ENCODE data around the gene RUNX2.

RUNX2 gene

DNA sequence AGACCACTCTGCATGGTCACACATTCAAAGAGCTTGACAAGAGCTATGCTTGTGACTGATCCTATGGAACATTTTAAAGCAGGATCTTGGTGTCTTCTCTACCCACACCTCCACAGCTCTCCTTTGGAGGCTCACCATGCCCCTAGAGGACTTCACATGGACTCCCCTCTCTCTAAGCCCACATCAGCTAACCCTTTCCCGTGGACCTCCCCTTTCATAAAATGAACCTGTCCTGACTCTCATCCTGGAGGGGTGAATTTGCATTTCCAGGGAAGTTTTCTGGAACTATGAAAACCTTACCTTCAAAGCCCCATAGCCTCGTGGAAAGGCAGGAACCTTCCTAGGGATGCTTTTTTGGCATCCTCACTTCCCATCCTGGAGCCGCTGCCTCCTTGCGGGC, 234.0 kb downstream of the RUNX2 start:
- no peak overlapping the region for H3K9ac ChIP-seq (ENCODE audit: low read length)
- no peak overlapping the region for H3K27ac ChIP-seq (ENCODE audit: low read depth, low read length)
- H3K4me3 ChIP-seq (ENCODE audit: low read depth, low read length): no peak overlapping the region
- H3K4me1 ChIP-seq (ENCODE audit: control insufficient read depth, insufficient read depth, low read length): peaks cover 8% of the 10 kb centered on the region; the same call in 1 of the 2 replicates
- H3K9me3 ChIP-seq (ENCODE audit: control insufficient read depth, insufficient read depth, low read depth, low read length): no peaks in the 10 kb centered on the region
- no peaks in the 10 kb centered on the region for H3K36me3 ChIP-seq (ENCODE audit: control insufficient read depth, insufficient read depth, low read length)
- peaks cover 27% of the 10 kb centered on the region for H3K27me3 ChIP-seq (ENCODE audit: control insufficient read depth, insufficient read depth, low read length)

DNA sequence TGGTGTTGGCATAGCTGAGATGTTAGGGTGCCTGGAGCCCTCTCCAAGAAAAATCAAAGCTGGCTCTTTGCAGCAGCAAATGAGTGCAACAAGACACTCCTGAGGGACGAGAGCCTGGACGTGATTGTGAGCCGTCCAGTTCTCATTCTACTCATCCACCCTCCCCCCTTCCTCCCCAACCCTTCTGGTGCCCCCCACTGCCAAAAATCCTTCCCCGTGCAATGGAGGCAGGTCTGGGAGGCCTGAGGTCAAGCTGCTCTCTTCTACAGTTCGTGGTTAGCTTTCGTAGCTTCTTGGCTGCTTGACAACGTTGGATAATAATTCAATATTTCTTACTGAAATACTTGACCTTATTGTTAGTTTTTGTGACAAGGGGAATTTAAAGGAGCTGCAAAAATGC, 234.9 kb downstream of the RUNX2 start:
- H3K4me1 ChIP-seq (ENCODE audit: control insufficient read depth, insufficient read depth, low read length): peaks cover 8% of the 10 kb centered on the region; the same call in 1 of the 2 replicates
- no peak overlapping the region for H3K9ac ChIP-seq (ENCODE audit: low read length)
- H3K27ac ChIP-seq (ENCODE audit: low read depth, low read length): no peak overlapping the region
- H3K4me3 ChIP-seq (ENCODE audit: low read depth, low read length): no peak overlapping the region
- H3K27me3 ChIP-seq (ENCODE audit: control insufficient read depth, insufficient read depth, low read length): peaks cover 30% of the 10 kb centered on the region
- no peaks in the 10 kb centered on the region for H3K9me3 ChIP-seq (ENCODE audit: control insufficient read depth, insufficient read depth, low read depth, low read length)
- H3K36me3 ChIP-seq (ENCODE audit: control insufficient read depth, insufficient read depth, low read length): no peaks in the 10 kb centered on the region

DNA sequence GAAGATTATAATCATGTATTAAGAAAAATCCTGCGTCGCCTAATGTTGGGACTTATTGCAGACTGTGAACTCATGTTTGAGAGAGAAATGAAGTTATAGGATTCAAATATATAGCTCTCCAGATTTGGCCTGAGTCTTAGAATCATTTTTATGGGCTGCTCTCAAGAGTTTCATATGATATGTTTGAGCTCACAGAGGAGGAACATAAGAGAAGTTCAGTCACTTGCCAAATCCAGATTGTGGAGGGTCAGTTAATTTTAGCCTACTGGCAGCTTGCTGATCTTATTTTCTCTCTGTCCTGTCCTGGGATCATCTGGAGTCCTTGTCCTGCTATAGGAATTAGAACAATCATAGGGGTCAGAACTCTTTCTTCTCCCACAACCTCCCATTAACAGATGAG, 235.7 kb downstream of the RUNX2 start:
- no peak overlapping the region for H3K4me3 ChIP-seq (ENCODE audit: low read depth, low read length)
- peaks cover 38% of the 10 kb centered on the region for H3K27me3 ChIP-seq (ENCODE audit: control insufficient read depth, insufficient read depth, low read length)
- H3K9me3 ChIP-seq (ENCODE audit: control insufficient read depth, insufficient read depth, low read depth, low read length): no peaks in the 10 kb centered on the region
- H3K27ac ChIP-seq (ENCODE audit: low read depth, low read length): no peak overlapping the region
- H3K4me1 ChIP-seq (ENCODE audit: control insufficient read depth, insufficient read depth, low read length): peaks cover 8% of the 10 kb centered on the region; the same call in 1 of the 2 replicates
- no peaks in the 10 kb centered on the region for H3K36me3 ChIP-seq (ENCODE audit: control insufficient read depth, insufficient read depth, low read length)
- H3K9ac ChIP-seq (ENCODE audit: low read length): no peak overlapping the region

DNA sequence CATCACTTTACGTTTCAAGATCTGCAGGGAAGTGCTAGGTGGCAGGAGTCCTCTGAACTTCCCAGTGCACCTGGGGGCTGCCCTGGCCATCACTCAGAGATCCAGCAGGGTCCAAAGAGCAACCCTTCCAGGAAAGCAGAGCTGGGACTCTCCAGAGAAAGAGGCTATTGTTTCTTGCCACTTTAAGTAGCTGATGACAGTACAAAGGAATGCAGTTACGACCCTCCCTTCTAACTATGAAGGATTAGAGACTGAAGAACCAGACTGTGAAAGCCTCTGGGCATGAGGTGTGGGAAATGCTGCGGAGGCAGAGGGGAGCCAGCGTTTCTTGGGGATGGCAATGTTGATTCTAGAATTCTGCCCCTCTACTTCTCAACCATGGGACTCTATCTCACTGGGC, 238.8 kb downstream of the RUNX2 start:
- H3K36me3 ChIP-seq (ENCODE audit: control insufficient read depth, insufficient read depth, low read length): no peaks in the 10 kb centered on the region

DNA sequence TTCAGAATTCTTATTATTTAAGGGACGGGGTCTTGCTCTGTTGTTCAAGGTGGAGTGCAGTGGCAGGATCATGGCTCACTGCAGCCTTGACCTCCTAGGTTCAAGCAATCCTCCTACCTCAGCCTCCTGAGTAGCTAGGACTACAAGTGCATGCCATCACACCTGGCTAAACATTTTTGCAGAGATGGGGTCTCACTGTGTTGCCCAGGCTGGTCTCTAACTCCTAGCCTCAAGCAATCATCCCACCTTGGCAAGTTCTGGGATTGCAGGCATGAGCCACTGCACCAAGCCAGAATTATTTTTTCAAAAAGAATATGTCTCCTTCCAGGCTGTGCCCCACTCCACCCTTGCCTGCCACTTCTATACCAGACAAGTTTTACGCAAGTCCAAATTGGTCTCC, 239.7 kb downstream of the RUNX2 start:
- Histone ChIP-seq H3K27me3 (ENCODE audit: control insufficient read depth, insufficient read depth, low read length) (peaks cover 45% of the 10 kb centered on the region), H3K36me3 (ENCODE audit: control insufficient read depth, insufficient read depth, low read length) (no peaks in the 10 kb centered on the region), H3K4me3 (ENCODE audit: low read depth, low read length) (no peak overlapping the region), H3K27ac (ENCODE audit: low read depth, low read length) (no peak overlapping the region), H3K4me1 (ENCODE audit: control insufficient read depth, insufficient read depth, low read length) (peaks cover 8% of the 10 kb centered on the region; the same call in 1 of the 2 replicates), H3K9ac (ENCODE audit: low read length) (no peak overlapping the region), H3K9me3 (ENCODE audit: control insufficient read depth, insufficient read depth, low read depth, low read length) (no peaks in the 10 kb centered on the region)

More for the DNA sequence above, 238.8 kb downstream of the RUNX2 start:
- Histone ChIP-seq H3K27ac (ENCODE audit: low read depth, low read length) (no peak overlapping the region), H3K4me3 (ENCODE audit: low read depth, low read length) (no peak overlapping the region), H3K9ac (ENCODE audit: low read length) (no peak overlapping the region), H3K4me1 (ENCODE audit: control insufficient read depth, insufficient read depth, low read length) (peaks cover 8% of the 10 kb centered on the region; the same call in 1 of the 2 replicates), H3K9me3 (ENCODE audit: control insufficient read depth, insufficient read depth, low read depth, low read length) (no peaks in the 10 kb centered on the region), H3K27me3 (ENCODE audit: control insufficient read depth, insufficient read depth, low read length) (peaks cover 45% of the 10 kb centered on the region)

DNA sequence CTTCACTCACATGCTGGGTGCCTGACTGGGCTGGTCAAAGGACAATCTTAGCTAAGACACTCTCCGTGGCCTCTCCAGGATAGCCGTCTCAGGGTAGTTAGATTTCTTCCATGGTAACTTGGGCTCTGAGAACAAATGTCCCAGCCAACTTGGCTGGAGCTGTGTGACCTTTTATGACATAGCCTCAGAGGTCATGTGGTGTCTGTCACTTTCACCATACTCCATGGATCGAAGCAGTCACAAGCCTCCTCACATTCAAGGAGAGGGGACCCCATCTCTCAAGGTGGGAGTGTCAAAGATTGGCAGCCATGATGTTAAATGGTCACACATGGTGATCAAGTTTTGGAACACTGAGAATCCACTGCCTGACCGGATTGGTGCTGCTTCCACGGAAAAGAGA, 240.5 kb downstream of the RUNX2 start:
- Histone ChIP-seq H3K4me1 (ENCODE audit: control insufficient read depth, insufficient read depth, low read length) (peaks cover 8% of the 10 kb centered on the region; the same call in 1 of the 2 replicates), H3K36me3 (ENCODE audit: control insufficient read depth, insufficient read depth, low read length) (no peaks in the 10 kb centered on the region), H3K27ac (ENCODE audit: low read depth, low read length) (no peak overlapping the region), H3K27me3 (ENCODE audit: control insufficient read depth, insufficient read depth, low read length) (peaks cover 45% of the 10 kb centered on the region), H3K9ac (ENCODE audit: low read length) (no peak overlapping the region), H3K4me3 (ENCODE audit: low read depth, low read length) (no peak overlapping the region), H3K9me3 (ENCODE audit: control insufficient read depth, insufficient read depth, low read depth, low read length) (no peaks in the 10 kb centered on the region)

DNA sequence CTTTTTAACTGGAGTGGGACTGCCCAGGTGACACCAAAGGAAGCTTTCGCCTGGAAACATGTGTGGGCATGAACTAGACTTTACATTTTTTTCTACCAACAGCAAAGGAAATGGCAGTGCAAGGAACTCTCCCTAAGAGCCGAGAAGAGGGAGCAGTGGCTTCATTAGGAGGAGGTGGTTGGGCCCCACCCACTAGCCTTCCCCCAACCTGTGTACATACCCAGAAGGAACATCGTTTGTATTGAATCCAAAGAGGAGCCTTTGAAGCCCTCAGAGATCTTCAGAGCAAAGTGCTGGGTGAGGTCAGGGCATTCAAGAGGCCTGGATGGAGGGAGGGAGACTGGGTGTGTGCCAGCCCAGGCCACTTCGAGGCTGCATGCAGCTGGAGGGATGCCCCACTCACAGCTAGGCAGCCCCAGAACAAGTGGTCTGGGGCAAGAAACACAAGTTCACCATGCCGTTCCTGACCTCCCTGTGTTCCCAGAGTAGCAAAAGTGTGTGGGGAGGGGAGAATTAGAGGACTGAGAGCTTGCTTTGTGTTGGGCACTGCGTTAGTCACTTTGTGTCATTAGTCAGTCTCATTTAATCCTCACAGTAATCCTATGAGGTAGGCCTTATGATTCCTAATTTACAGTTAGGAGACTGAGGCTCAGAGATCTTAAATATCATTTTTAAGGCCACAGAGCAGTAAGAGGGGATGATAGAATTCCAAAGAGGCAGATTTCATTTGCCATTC, 241.2 kb downstream of the RUNX2 start:
- Histone ChIP-seq H3K4me3 (ENCODE audit: low read depth, low read length) (no peak overlapping the region), H3K9ac (ENCODE audit: low read length) (no peak overlapping the region), H3K27ac (ENCODE audit: low read depth, low read length) (no peak overlapping the region), H3K36me3 (ENCODE audit: control insufficient read depth, insufficient read depth, low read length) (no peaks in the 10 kb centered on the region), H3K9me3 (ENCODE audit: control insufficient read depth, insufficient read depth, low read depth, low read length) (no peaks in the 10 kb centered on the region), H3K4me1 (ENCODE audit: control insufficient read depth, insufficient read depth, low read length) (peaks cover 8% of the 10 kb centered on the region; the same call in 1 of the 2 replicates), H3K27me3 (ENCODE audit: control insufficient read depth, insufficient read depth, low read length) (peaks cover 43% of the 10 kb centered on the region)

DNA sequence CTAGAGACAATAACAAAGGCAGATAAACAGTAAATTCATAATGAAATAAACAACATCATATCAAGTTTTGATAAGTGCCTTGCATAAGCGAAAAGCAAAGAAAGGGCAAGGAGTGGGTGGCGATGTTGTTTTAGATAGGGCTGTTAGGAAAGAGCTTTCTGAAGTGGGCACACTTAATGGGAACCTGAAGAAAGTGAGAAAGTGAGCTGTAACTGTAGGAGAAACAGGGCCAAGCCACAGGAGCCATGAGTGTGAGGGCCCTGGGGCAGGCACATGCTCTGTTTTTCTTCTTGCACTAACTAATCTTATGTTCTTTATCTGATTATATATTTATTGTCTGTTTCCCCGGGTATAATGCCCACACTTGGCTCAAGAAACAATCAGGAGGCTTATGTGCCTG, 243.0 kb downstream of the RUNX2 start:
- Histone ChIP-seq H3K4me3 (ENCODE audit: low read depth, low read length) (no peak overlapping the region), H3K27ac (ENCODE audit: low read depth, low read length) (no peak overlapping the region), H3K36me3 (ENCODE audit: control insufficient read depth, insufficient read depth, low read length) (no peaks in the 10 kb centered on the region), H3K9ac (ENCODE audit: low read length) (no peak overlapping the region), H3K4me1 (ENCODE audit: control insufficient read depth, insufficient read depth, low read length) (peaks cover 8% of the 10 kb centered on the region; the same call in 1 of the 2 replicates), H3K27me3 (ENCODE audit: control insufficient read depth, insufficient read depth, low read length) (peaks cover 26% of the 10 kb centered on the region), H3K9me3 (ENCODE audit: control insufficient read depth, insufficient read depth, low read depth, low read length) (no peaks in the 10 kb centered on the region)

DNA sequence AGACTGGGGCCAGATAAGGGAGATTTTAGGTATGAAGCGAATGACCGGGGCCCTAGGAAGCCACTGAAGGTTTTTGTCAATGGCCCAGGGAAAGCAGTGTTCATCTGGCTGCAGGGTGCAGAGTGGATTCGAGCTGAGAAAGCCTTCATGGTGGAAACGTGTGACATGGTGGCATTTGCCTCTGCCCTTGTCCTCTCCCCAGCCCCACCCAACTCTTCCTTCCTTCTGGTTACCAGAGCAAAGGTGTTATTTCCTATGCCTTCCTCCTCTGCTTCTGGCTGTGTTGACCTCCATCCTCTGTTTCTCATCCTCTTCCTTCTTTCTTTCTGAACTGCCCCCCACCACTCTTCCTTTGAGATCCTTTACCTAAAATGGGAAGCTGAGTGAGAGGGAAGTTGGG, 244.7 kb downstream of the RUNX2 start:
- Histone ChIP-seq H3K27me3 (ENCODE audit: control insufficient read depth, insufficient read depth, low read length) (peaks cover 17% of the 10 kb centered on the region), H3K27ac (ENCODE audit: low read depth, low read length) (no peak overlapping the region), H3K4me1 (ENCODE audit: control insufficient read depth, insufficient read depth, low read length) (no peaks in the 10 kb centered on the region)

DNA sequence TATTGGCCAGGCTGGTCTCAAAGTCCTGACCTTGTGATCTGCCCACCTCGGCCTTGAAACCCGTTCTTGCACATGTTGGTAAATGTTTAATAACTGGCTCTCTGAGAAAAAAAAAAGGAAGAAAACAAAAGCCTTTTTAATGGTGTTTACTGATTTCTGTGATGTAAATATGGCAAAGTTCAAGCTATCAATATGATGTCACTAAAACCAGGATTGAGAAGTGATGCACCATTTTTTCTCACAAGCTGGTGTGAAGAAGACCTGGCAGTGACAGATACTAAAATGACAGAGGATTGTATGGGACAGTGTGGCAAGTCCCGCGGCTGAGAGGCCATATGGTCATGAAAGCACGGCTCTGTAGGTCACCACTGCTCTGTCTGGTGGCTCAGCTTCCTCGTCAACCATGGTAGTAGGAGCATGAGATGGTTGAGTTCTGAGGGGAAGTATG, 245.9 kb downstream of the RUNX2 start:
- Histone ChIP-seq H3K36me3 (ENCODE audit: control insufficient read depth, insufficient read depth, low read length) (no peaks in the 10 kb centered on the region), H3K4me3 (ENCODE audit: low read depth, low read length) (no peak overlapping the region), H3K9ac (ENCODE audit: low read length) (no peak overlapping the region), H3K27me3 (ENCODE audit: control insufficient read depth, insufficient read depth, low read length) (peaks cover 7% of the 10 kb centered on the region), H3K4me1 (ENCODE audit: control insufficient read depth, insufficient read depth, low read length) (no peaks in the 10 kb centered on the region), H3K27ac (ENCODE audit: low read depth, low read length) (no peak overlapping the region), H3K9me3 (ENCODE audit: control insufficient read depth, insufficient read depth, low read depth, low read length) (no peaks in the 10 kb centered on the region)

More for the DNA sequence above, 244.7 kb downstream of the RUNX2 start:
- no peak overlapping the region for H3K9ac ChIP-seq (ENCODE audit: low read length)
- H3K36me3 ChIP-seq (ENCODE audit: control insufficient read depth, insufficient read depth, low read length): no peaks in the 10 kb centered on the region
- H3K4me3 ChIP-seq (ENCODE audit: low read depth, low read length): no peak overlapping the region
- no peaks in the 10 kb centered on the region for H3K9me3 ChIP-seq (ENCODE audit: control insufficient read depth, insufficient read depth, low read depth, low read length)

DNA sequence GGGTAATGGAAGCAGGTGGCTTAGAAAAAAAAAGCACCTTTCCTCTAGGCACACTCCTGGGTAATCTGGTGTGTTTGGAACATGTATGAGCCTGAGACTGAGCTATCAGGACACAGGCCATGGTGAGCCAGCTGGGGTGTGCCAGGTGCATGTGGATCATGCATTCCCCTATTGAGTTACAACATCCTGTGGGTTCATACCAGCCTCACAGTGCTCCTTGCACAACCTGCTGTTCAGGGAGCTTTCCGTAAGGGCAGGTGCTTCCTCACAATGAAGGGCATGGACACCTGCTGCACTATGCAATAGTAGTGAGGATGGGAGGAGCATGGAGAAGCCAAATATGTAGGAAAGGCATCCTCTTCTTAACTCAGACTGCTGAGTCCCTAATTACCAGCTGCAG, 246.8 kb downstream of the RUNX2 start:
- H3K27me3 ChIP-seq (ENCODE audit: control insufficient read depth, insufficient read depth, low read length): no peaks in the 10 kb centered on the region
- H3K9ac ChIP-seq (ENCODE audit: low read length): no peak overlapping the region
- no peak overlapping the region for H3K4me3 ChIP-seq (ENCODE audit: low read depth, low read length)
- H3K4me1 ChIP-seq (ENCODE audit: control insufficient read depth, insufficient read depth, low read length): no peaks in the 10 kb centered on the region
- H3K9me3 ChIP-seq (ENCODE audit: control insufficient read depth, insufficient read depth, low read depth, low read length): no peaks in the 10 kb centered on the region
- H3K36me3 ChIP-seq (ENCODE audit: control insufficient read depth, insufficient read depth, low read length): no peaks in the 10 kb centered on the region
- no peak overlapping the region for H3K27ac ChIP-seq (ENCODE audit: low read depth, low read length)

All from HUES6 (cell line).